ENCODE data around the gene TCF25.
"Not testable (repeated sequence)": the region's sequence is repeated elsewhere in the genome, so short reads cannot be mapped to it uniquely, and the experiment has no call there.

The TCF25 gene, protein sequence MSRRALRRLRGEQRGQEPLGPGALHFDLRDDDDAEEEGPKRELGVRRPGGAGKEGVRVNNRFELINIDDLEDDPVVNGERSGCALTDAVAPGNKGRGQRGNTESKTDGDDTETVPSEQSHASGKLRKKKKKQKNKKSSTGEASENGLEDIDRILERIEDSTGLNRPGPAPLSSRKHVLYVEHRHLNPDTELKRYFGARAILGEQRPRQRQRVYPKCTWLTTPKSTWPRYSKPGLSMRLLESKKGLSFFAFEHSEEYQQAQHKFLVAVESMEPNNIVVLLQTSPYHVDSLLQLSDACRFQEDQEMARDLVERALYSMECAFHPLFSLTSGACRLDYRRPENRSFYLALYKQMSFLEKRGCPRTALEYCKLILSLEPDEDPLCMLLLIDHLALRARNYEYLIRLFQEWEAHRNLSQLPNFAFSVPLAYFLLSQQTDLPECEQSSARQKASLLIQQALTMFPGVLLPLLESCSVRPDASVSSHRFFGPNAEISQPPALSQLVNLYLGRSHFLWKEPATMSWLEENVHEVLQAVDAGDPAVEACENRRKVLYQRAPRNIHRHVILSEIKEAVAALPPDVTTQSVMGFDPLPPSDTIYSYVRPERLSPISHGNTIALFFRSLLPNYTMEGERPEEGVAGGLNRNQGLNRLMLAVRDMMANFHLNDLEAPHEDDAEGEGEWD

DNA sequence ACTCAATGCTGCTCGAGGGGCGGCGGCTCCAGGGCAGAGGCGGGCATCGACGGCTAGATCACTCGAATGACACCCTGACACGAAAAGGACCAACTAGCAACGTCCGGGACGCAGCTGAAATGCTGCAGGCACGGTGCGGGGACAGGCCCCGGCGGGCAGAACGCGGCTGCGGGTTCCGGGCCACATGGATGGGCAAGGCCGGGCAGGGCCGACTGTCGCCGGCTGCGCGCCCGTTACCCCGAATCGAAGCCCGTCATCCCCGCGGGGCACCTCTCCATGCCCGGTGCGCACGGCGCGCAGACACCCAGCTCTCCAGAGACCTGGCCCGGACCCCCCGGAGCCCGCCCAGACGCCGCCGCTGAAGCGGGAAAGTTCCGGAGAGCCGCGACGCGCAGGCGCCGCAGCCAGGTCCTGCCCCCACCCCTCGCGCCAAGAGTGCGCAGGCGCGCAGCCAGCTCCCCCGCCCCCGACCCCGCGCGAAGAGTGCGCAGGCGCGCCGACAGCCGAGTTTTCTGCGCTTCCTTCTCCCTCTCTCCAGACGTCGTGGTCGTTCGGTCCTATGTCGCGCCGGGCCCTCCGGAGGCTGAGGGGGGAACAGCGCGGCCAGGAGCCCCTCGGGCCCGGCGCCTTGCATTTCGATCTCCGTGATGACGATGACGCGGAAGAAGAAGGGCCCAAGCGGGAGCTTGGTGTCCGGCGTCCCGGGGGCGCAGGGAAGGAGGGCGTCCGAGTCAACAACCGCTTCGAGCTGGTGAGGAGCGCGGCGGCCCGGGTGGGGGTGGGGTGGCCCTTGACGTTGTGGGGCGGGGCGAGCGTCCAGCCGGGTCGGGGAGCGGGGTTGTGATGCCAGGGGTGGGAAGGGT is at the start of gene TCF25:
Gene TCF25 (plus strand): TSS at position 484 of the 863 bp plus-strand sequence. CDS start 76 bp downstream, at position 560.
- peak; percentile 91 for DNase-seq

DNA sequence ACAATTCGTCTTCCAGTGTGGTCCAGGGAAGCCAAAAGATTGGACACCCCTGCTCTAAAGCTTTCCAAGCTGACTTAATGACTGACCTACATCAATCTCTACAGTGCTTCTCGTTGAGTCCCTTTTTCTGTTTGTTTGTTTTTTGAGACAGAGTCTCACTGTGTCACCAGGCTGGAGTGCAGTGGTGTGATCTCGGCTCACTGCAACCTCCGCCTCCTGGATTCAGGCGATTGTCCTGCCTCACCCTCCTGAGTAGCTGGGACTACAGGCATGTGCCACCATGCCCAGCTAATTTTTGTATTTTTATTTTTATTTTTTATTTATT is 49.6 kb upstream of the TCF25 start:
- DNase-seq = not testable (repeated sequence)

DNA sequence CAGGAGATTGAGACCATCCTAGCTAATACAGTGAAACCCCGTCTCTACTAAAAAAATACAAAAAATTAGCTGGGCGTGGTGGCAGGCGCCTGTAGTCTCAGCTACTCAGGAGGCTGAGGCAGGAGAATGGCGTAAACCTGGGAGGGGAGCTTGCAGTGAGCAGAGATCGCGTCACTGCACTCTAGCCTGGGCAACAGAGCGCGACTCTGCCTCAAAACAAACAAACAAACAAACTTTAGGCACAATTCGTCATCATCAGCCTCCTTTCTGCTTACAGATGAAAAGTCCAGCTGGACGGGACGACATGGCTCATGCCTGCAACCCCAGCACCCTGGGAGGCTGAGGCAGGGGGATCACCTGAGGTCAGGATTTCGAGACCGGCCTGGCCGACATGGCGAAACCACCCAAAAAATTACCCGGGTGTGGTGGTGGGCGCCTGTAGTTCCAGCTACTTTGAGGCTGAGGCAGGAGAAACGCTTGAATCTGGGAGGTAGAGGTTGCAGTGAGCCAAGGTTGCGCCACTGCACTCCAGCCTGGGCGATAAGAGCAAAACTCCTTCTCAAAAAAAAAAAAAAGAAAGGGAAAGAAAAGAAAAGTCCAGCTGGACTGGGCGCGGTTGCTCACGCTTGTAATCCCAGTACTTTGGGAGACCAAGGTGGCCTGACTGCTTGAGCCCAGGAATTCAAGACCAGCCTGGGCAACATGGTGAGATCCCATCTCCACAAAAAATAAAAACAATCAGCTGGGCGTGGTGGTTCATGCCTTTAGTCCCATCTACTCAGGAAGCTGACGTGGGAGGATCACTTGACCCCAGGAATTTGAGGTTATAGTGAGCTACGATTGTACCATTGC is 46.6 kb upstream of the TCF25 start:
- no peak for DNase-seq

DNA sequence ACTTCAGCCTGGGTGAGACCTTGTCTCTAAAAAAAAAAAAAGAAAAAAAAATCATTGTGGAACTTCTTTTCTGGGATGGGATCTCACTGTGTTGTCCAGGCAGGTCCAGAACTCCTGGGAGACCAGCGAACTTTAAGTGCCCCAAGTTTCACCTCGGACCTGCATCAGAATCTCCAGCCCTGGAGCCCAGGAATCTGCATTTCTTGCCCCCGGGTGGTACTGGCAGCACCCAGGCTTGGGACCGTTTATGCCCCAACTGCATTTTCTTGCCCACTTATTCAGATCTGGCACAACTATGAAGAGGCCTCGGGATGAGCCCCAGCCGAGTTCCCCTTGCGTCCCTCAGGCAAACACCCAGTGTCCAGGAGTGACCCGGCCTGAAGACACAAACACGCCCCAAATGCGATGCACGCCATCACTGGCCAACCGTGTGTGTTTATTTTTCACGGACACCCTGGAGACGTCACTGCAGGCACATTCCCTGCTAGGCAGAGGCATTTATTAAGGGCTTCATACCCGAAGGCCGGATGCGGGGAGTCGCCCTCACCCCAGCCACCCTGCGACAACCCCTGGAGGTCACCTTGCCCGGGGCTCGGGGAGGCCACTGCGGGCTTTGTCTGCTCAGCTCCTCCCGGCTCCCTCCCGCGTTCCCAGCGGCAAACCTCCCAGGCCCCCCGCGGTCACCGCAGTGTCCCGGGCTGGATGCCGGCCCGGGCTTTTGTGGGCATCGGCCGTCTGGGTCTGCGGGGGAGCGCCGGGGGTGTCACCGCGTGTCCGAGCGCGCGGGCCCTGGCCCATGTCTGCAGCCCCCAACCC is 45.8 kb upstream of the TCF25 start:
- no peak for DNase-seq

DNA sequence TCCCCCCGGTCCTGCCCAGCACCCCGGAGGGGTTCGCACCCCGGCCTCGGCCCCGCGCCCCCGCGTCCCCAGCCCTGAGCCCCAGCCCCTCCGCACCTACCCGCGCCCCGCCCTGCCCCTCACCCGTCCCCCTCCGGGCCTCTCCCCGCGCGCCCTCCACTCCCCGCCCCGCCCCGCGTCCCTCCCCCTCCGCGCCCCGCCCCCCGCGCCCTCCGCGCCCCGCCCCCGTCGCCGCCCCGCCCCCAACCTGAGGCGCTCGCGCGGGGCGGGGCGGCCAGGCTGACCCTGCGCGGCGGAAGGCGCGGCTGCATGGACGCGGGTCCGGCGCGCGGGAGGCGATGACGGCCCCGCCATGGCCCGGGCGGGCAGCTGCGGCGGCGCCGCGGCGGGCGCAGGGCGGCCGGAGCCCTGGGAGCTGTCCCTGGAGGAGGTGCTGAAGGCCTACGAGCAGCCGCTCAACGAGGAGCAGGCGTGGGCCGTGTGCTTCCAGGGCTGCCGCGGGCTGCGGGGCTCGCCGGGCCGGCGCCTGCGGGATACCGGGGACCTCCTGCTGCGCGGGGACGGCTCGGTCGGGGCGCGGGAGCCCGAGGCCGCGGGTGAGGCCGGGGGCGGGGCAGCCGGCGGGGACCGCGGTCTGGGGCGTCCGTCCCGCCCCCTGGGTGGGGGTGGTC is 45.1 kb upstream of the TCF25 start, which contains the start of gene SPIRE2:
Gene SPIRE2 (plus strand): TSS at position 277 of the 671 bp plus-strand sequence. CDS start 76 bp downstream, at position 353.
- peak; percentile 78 for DNase-seq

DNA sequence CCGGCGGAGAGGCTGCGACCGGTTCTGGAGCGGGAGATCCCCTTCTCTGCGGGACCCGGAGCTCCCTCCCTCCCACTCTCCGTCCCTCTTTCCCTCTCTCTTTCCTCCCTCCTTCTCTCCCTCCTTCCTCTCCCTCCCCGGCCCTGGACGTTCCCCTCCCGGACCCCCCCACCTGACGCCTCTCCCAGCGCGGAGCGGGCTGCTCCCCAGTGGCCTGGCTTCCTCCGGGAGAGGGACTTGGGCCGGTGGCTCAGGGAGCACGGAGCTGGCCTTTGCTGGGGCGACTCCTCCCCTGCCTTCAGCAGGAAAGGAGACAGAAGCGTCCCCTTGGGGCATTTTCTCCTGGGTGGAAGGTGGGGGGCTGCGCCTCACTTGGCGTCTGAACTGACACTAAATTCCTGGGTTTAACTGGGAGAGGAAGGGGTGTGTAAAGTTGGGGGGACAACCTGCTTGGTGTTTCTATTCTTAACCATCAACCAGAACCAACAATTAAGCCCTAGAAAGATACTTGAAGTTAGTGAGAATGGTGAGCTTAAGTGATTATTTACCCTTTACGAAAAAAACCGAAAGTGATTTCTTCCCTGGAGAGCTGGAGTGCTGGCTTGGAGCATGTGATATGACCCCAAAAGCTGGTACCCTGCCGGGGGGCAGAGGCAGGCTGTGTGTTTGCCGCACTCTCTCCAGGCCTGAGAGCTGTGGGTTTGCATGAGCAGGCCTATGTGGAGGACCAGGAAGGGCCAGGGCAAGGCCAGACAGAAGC is 44.3 kb upstream of the TCF25 start:
- DNase-seq = no peak

DNA sequence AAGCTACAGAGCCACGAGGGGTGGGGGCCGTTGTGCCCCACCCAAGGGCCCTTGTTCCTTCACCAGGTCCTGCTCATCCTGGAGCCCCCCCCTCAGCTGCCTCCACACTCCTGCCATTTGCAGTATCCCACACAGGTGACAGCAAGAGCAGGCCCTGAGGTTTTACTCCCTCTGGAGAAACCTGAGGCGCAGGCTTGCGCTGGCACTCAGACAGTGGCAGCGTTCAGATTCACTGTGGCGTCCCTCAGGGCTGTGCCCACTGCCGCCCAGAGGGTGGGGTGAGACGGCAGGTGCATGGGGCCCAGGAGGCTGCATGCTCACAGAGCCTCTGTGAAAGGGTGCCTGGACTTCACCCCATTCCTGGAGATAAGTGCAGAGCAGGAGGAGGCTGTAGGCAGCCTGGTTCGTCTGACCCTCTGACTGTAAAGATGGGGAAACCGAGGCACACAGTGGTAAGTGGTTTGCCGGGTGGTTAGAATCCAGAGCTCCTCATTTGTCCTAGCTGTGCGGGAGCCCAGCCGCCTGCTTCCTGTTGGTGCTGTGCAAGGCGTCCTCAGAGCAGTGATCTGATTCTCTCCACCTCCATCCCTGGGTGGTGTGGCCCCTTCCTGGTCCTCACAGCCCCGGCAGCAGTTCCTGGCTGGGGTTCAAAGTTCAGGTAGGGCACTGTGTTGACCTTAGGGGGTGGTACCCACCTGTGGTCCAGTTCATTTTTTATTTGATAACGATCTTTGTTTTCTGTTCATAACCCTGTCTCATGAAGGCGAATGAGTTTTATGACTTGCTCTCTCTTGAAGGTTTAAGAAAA is 43.6 kb upstream of the TCF25 start:
- DNase-seq = no peak

DNA sequence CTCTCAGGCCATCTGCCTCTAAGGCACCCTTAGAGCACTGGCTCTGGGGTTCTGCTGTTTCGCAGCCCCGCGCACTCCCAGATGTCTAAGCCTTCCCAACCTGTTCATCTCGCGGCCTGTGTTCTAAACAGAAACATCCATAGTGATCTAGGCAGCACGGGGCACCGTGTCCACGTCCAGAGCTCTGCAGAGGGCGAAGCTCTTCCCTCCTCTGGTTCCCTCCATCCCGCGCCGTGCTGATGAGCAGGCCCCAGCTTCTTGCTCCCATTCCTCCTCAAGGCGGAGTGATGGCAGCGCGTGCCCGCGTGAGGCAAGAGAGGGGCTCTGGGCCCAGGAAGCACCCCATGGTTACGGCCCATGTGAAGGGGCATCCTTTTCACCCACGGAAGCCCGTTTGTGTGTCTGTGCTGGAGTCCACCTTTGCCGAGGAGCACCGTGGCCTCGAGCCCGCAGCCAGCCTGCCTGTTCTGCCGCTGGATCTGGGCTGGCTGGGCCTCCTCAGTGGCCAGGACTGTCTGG is 41.5 kb upstream of the TCF25 start:
- no peak for DNase-seq

DNA sequence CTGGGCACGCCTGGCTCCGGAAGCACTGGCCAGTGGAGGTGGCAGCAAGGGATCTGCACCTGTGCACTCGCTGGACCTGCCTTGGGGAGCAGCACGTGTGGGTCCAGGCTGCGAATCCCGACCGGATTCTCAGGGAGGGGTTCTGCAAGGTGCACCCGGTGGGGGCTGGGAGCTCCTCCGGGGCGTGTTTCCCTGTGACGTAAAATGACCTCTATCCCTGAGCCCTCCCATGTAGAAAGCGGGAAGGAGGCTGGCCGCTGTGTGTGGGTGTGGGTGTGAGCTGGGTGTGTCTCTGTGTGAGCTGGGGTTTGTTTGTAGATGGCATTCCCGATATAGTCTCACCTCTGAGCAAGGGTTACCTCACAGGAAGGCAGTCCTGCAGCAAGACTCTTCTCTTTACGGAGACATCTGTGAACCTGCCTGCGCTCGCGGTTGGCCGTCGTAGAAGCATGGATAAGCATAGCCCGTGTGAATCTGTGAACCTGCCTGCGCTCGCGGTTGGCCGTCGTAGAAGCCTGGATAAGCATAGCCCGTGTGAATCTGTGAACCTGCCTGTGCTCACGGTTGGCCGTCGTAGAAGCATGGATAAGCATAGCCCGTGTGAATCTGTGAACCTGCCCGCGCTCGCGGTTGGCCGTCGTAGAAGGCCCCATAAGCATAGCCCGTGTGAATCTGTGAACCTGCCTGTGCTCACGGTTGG is 39.6 kb upstream of the TCF25 start:
- not testable (repeated sequence) for DNase-seq

DNA sequence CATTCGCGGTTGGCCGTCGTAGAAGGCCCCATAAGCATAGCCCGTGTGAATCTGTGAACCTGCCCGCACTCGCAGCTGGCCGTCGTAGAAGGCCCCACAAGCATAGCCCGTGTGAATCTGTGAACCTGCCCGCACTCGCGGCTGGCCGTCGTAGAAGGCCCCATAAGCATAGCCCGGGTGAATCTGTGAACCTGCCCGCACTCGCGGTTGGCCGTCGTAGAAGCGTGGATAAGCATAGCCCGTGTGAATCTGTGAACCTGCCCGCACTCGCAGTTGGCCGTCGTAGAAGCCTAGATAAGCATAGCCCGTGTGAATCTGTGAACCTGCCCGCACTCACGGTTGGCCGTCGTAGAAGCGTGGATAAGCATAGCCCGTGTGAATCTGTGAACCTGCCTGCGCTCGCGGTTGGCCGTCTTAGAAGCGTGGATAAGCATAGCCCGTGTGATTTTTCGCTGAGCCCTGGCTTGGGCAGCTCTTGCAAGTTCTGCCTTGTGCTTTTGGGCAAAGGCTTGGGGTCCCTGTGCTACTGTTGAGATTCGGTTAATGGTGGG is 38.5 kb upstream of the TCF25 start:
- not testable (repeated sequence) for DNase-seq

DNA sequence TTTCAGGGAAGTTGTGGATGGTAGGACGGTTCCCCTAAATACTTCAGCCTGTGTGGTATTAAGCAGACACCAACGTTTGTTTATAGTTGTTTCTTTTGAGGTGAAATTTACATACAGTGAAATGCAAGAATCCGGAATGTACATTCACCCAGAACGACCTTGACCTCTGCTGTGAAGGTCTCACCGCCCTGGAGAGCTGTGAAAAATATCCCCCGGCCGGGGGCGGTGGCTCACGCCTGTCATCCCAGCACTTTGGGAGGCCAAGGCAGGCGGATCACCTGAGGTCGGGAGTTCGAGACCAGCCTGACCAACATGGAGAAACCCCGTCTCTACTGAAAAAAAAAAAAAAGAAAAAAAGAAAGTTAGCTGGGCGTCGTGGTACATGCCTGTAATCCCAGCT is 36.9 kb upstream of the TCF25 start:
- not testable (repeated sequence) for DNase-seq

DNA sequence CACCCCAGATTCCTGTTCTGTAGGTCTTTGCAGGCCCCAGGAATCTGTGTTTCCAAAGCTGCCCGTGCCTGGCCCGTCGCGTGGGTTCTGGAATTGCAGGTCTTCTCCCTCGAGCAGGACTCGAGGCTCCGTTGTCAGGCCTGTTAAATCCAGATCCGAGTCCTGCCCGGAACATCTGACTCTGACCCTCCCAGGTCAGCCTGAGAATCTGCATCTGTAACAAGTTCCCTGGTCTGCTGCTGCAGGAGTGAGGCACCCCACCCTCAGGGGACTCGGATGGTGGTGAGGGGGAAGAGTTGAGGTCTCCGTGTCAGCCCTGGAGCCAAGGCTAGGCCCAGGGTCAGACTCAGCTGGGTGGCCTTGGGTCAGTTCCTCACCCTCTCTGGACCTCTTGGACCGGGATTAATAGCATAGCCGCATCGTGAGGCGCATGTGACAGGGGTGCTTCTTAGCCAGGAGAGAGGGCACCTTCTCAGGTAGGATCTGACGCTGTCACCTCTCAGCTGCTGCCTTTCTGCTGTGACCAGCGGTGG is 36.3 kb upstream of the TCF25 start:
- DNase-seq = no peak

DNA sequence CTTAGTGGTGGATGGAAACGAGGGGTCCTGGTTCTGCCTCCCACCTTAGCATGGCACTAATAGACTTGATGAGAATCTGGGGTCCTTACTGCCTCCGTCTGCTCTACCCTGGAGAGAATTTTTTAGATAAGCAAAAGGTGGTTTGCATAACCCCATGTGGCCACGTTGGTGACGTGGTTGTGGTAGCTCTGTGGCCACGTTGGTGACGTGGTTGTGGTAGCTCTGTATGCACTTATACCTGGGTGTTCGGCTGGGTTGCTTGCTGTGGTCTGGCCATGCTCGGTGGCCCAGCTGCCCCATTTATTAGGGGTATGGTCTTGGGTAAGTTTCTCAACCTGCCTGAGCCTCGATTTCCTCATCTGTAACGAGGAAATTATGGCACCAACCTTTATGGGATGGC is 32.1 kb upstream of the TCF25 start:
- peak; percentile 84 for DNase-seq

DNA sequence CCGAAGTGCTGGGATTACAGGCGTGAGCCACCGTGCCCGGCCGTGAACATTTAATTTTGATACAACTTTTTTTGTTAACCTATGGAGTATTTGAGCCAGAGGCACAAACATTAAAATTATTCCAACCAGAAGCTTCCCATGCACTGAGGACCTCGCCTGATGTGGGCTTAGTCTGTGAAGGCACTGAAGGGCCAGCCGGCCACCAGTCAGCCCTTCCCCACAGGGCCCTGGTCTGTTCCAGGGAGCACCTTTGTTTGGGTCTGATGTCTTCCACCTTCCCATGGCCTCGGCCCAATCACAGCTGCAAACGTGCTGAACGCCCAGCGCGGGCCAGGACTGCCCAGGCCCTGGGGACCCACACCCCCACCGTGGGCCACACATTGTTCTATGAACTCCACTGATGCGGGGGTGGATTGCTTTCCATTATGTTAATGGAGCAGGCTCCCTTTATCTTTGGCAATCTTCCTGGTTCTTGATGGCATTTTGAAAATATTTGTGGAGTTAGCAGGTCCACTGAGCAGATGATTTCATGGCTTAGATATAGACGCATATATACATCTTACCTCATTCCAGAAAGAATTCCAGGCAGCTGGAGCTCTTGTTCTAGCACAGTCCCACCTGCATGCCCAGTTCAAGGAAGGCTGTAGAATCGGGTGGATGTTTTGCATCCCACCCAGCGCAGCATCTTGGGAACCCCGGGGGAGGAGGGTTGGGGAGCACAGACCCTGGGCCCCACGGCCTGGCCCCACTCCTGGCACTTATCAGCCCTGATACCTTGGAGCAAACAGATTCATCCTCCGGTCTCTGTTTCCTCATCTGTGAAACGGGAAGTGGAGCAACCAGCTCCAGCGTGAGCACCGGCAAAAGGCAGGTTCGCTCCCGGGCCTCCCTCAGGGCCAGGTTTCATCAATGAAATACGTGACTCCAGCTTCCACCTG is 30.7 kb upstream of the TCF25 start:
- DNase-seq = no peak

DNA sequence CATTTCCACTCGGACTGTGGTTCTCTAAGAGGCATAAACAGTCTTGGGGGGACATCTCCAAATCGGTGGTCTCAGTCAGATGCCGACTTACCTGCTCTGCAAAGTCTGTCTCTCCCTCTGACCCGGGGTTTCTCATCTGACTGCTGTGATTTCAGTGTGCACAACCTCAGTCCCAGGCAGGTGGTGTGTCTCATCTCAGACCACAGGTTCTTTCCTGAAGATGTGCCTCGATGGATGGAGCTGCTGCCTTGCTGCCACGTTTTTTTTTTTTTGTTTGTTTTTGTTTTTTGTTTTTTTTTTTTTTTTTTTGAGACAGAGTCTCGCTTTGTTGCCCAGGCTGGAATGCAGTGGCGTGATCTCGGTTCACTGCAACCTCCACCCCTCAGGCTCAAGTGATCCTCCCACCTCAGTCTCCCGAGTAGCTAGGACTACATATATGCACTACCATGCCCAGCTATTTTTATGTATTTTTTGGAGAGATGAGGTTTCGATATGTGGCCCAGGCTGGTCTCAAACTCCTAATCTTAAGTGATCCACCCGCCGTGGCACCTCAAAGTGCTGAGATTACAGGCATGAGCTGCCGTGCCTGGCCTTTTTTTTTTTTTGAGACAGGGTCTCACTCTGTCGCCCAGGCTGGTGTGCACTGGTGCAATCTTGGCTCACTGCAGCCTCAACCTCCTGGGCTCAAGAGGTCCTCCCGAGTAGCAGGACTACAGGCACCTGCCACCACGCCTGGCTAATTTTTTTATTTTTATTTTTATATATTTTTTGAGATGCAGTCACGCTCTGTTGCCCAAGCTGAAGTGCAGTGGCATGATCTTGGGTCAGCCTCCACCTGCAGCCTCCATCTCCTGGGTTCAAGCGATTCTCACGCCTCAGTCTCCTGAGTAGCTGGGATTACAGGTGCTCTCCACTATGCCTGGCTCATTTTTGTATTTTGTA is 29.7 kb upstream of the TCF25 start:
- DNase-seq = no peak

Data from stimulated activated CD8-positive, alpha-beta memory T cell treated with anti-CD3 and anti-CD28 coated beads, Interleukin-4, amount 100 ng/mL, for 48 hours (primary cell).